DLD1 (cell line): Measurements from ENCODE around the gene PRKCH.

Experiments used
- in situ Hi-C: cut with HindIII; loops from 2 replicates; pipeline ENCODE4 v1.10.0; 2017; ENCODE audit warnings: low sequenced_read_pairs

The PRKCH gene

GRCh38 chr14:61451891-61452400 lies 130.6 kb downstream of the PRKCH start:
- in situ Hi-C loops, result loop anchor here (5.0 kb wide), 1 partner anchor 155 kb away; no protein-coding TSS in a partner anchor

- in situ Hi-C loops, result loop anchor here (5.0 kb wide), 1 partner anchor 155 kb away; no protein-coding TSS in a partner anchor
Measured at GRCh38 chr14:61452452-61452851, 131.1 kb downstream of the PRKCH start.

DNA sequence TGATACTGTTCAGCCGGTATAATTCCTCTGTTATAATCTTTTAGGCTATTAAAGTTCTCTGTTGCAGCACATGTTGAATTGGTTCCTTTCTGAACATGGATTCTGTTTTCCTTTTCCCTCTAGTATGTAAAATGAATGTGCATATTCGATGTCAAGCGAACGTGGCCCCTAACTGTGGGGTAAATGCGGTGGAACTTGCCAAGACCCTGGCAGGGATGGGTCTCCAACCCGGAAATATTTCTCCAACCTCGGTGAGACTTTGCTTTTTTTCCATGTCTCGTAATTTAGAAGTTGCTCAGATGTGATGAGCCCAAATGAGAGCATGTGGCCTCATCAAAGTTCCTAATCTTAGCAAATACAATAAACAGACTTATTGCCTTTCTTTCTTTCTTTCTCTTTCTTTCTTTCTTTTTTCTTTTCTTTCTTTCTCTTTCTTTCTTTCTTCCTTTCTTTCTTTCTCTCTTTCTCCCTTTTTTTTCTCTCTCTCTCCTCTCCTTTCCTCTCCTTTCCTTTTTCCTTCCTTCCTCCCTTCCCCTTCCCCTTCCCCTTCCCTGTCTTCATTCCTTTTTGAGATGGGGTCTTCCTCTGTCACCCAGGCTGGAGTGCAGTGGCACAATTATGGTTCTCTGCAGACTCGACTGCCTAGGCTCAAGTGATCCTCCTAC lies 131.9 kb downstream of the PRKCH start:
- in situ Hi-C loops, result loop anchor here (5.0 kb wide), 1 partner anchor 156 kb away; no protein-coding TSS in a partner anchor

DNA sequence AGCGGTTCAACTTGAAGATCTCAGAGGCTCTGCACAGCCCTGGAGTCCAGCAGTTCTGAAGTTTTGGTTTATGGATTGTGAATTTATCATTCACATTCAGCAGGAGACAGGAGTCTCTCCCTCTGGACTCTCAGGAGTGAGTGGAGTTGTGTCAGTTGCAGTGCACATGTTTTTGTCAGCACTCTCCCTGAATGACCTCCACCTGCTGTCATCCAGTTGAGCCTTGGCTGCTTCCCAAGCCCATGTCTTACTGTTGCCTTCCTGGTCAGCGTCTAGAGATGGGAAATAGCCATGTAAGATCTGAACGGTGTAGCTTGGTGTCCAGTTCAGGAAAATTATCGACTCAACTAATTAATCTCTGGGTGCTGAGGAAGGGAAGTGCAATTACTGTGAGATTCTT lies 133.2 kb downstream of the PRKCH start:
- in situ Hi-C loops, result loop anchor here (5.0 kb wide), 1 partner anchor 157 kb away; no protein-coding TSS in a partner anchor

DNA sequence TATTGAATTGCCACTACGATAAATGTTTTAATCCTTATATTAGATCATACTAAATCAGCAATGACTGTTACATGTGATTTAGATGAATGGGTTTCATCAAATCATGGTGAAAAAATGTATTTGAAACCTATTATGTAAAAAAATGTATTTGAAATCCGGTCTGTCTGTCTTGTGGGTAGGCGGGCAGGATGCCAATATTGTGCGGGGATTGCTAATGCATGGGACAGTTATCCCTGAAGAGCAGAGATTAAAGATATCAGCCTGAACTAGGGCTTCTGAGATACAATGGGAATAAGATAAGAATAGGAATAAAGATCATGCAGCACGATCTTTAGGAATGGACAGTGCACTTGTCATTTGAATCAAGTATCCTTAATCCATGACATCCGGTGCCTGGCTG lies 134.0 kb downstream of the PRKCH start:
- in situ Hi-C loops, result no loop called here

DNA sequence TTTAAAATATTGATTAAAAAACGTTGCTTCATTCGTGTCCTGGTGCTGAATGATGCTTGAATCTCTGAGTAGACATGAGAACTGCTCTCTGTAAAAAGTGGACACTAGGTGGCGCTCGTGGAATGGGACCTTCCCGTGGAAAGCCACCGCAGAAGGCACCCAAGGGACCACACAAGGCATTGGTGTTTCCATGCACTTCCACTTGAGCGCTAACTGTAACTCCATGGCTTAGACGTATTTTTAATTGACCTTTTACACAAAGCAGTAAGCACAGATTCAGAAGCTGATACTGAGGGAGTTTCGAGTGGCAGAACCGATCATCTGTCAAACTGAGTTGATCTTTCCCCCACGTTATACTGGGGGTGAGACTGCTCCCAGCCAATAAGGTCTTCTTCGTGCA lies 135.3 kb downstream of the PRKCH start:
- in situ Hi-C loops, result no loop called here

GRCh38 chr14:61458766-61459165 lies 137.4 kb downstream of the PRKCH start:
- in situ Hi-C loops, result no loop called here

DNA sequence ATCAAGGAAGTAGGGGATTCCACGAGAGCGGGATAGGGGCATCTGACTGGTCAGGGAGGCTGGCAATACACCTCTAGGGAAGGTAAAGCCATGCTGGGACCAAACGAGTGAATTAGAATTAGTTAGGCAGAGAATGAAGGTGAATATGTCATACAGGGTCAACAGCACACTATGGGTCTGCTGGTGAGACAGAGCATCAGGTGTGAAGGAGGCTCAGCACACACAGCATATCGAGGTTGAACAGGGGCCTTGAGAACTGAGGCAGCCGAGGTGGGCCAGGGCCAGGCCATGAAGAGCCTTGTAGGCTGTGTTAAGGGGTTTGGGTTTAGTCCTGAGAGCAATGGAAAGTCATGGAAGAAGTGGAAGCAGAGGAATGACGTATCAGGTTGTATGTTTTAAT lies 137.8 kb downstream of the PRKCH start:
- in situ Hi-C loops, result no loop called here

DNA sequence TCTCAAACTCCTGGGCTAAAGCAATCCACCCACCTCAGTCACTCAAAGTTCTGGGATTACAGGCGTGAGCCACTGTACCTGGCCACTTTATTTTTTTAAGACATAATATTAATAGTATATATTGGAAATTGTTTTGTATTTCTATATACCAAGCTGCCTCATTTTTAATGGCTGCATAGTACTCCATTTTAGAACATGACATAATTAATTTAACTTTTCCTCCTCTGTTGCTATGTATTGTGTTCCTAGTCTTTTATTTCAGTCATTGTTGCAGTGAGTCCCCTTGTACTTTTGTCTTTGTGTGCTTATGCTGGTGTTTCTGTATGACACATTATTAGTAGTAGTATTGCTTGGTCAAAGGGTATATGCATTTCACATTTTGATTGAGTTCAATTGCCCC lies 138.7 kb downstream of the PRKCH start:
- in situ Hi-C loops, result no loop called here

- in situ Hi-C loops, result no loop called here
Measured at GRCh38 chr14:61460718-61461611, 139.6 kb downstream of the PRKCH start.

DNA sequence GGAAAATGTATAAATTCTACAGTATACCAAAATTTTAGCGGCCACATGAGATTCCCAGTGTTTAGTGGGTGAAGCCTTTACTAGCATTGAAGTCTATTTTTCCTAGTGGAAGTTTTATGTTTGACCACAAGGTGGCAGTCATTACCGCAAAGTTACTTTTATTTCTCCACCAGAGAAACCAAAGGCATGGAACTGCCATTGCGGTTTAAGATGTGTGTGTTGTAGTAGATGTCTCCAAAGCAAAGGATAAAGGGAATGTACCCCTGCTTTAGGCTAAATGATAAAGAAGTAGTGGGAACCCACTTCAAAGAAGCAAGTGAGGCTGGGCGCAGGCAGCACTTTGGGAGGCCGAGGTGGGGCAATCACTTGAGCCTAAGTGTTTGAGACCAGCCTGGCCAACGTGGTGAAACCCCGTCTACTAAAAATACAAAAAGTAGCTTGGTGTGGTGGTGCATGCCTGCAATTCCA lies 140.5 kb downstream of the PRKCH start:
- in situ Hi-C loops, result no loop called here

GRCh38 chr14:61462566-61463193 lies 141.3 kb downstream of the PRKCH start:
- in situ Hi-C loops, result no loop called here

- in situ Hi-C loops, result no loop called here
Measured at GRCh38 chr14:61463664-61464285, 142.4 kb downstream of the PRKCH start.

GRCh38 chr14:61464539-61465320 lies 143.4 kb downstream of the PRKCH start:
- in situ Hi-C loops, result loop anchor here (5.0 kb wide), 1 partner anchor 373 kb away; no protein-coding TSS in a partner anchor

DNA sequence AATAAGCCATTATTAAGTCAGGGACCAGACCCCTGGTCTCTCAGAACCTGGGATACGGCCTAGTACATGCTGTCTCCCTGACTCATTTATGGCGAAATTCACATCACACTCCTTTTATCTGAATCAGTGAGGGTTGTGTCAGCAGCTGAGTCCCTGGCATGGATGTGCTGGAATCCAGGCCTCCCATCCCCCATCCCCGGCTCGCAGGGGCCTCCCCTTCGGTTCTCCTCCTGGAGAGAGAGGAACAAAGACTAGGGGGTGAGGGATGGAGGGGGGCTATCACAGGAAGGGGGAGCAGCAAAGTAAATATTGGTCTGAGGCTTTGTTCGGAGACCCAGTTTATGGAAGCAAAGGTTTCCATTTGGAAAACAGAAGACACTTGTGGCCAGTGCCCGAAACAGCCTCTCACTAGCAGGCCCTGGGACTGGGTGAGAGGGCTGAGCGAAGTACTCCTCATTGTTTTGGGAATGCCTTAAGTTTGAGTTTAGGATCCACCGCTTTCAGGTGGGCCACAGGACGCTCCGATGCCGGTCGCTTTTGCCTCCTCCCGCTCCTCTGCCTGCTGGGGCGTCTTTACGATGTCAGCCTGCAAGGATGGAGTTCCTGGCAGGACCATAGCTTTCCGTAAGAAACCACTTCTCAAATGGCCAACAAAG lies 145.0 kb downstream of the PRKCH start:
- in situ Hi-C loops, result loop anchor here (5.0 kb wide), 1 partner anchor 371 kb away; no protein-coding TSS in a partner anchor

- in situ Hi-C loops, result loop anchor here (5.0 kb wide), 1 partner anchor 370 kb away; no protein-coding TSS in a partner anchor
Measured at GRCh38 chr14:61466905-61467280, 145.5 kb downstream of the PRKCH start.

DNA sequence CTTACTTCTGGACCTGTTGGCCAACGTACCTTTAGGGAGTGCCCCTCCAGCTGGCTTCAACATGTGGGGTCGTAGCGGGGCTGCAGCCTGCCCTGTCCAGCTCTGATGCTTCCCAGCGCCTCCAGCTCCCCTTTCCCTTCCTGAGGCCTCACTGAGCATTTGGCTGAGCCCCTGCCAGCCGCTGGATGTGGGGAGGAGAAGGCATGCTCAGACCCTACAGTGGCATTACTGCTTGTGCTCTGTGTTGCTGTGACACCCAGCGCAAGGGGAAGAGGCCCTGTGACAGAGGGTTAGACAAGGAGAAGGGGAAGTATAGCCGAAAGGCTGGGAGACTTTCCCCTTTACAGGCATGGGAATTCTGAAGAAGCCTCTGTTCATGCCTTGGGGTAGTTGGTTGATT lies 145.9 kb downstream of the PRKCH start:
- in situ Hi-C loops, result loop anchor here (5.0 kb wide), 1 partner anchor 370 kb away; no protein-coding TSS in a partner anchor

- in situ Hi-C loops, result loop anchor here (5.0 kb wide), 1 partner anchor 369 kb away; no protein-coding TSS in a partner anchor
Measured at GRCh38 chr14:61468063-61468825, 146.9 kb downstream of the PRKCH start.
